ENCODE measurements around the gene ERFE.

ERFE gene

GRCh38 chr2:238140040-238140439, 18.7 kb upstream of the ERFE start:
- Histone ChIP-seq H3K27ac (ENCODE audit: insufficient read depth, low read length, poor library complexity, severe bottlenecking) (no peak overlapping the region), H3K36me3 (ENCODE audit: control insufficient read depth, insufficient read depth, low read length) (no peaks in the 10 kb centered on the region), H3K9me3 (ENCODE audit: control insufficient read depth, low read length) (no peaks in the 10 kb centered on the region), H3K27me3 (replicated peaks; ENCODE audit: control insufficient read depth, insufficient read depth, low read length, poor library complexity, severe bottlenecking) (no peaks in the 10 kb centered on the region), H3K4me1 (ENCODE audit: control insufficient read depth, insufficient read depth, low read length, poor library complexity, severe bottlenecking) (peaks cover 7% of the 10 kb centered on the region), H3K4me3 (ENCODE audit: insufficient read depth, low read depth, low read length, poor library complexity, severe bottlenecking) (no peak overlapping the region)
- no peak for DNase-seq

GRCh38 chr2:238140721-238141540, 17.8 kb upstream of the ERFE start:
- Histone ChIP-seq H3K36me3 (ENCODE audit: control insufficient read depth, insufficient read depth, low read length) (no peaks in the 10 kb centered on the region), H3K27me3 (replicated peaks; ENCODE audit: control insufficient read depth, insufficient read depth, low read length, poor library complexity, severe bottlenecking) (no peaks in the 10 kb centered on the region), H3K4me1 (ENCODE audit: control insufficient read depth, insufficient read depth, low read length, poor library complexity, severe bottlenecking) (peaks cover 7% of the 10 kb centered on the region), H3K9me3 (ENCODE audit: control insufficient read depth, low read length) (no peaks in the 10 kb centered on the region), H3K27ac (ENCODE audit: insufficient read depth, low read length, poor library complexity, severe bottlenecking) (no peak overlapping the region), H3K4me3 (ENCODE audit: insufficient read depth, low read depth, low read length, poor library complexity, severe bottlenecking) (no peak overlapping the region)
- no peak for DNase-seq

- DNase-seq, result no peak
- H3K27ac ChIP-seq (ENCODE audit: insufficient read depth, low read length, poor library complexity, severe bottlenecking), result no peak overlapping the region
Observed at GRCh38 chr2:238141541-238142318, 17.0 kb upstream of the ERFE start.

GRCh38 chr2:238142382-238143205, 16.2 kb upstream of the ERFE start:
- H3K4me3 ChIP-seq (ENCODE audit: insufficient read depth, low read depth, low read length, poor library complexity, severe bottlenecking), result no peak overlapping the region
- no peak overlapping the region for H3K27ac ChIP-seq (ENCODE audit: insufficient read depth, low read length, poor library complexity, severe bottlenecking)
- no peak for DNase-seq

More at GRCh38 chr2:238141541-238142318, 17.0 kb upstream of the ERFE start:
- Histone ChIP-seq H3K9me3 (ENCODE audit: control insufficient read depth, low read length) (no peaks in the 10 kb centered on the region), H3K27me3 (replicated peaks; ENCODE audit: control insufficient read depth, insufficient read depth, low read length, poor library complexity, severe bottlenecking) (no peaks in the 10 kb centered on the region), H3K36me3 (ENCODE audit: control insufficient read depth, insufficient read depth, low read length) (no peaks in the 10 kb centered on the region), H3K4me3 (ENCODE audit: insufficient read depth, low read depth, low read length, poor library complexity, severe bottlenecking) (no peak overlapping the region), H3K4me1 (ENCODE audit: control insufficient read depth, insufficient read depth, low read length, poor library complexity, severe bottlenecking) (peaks cover 7% of the 10 kb centered on the region)

GRCh38 chr2:238143239-238143951, 15.4 kb upstream of the ERFE start:
- Histone ChIP-seq H3K36me3 (ENCODE audit: control insufficient read depth, insufficient read depth, low read length) (no peaks in the 10 kb centered on the region), H3K4me1 (ENCODE audit: control insufficient read depth, insufficient read depth, low read length, poor library complexity, severe bottlenecking) (peaks cover 7% of the 10 kb centered on the region), H3K4me3 (ENCODE audit: insufficient read depth, low read depth, low read length, poor library complexity, severe bottlenecking) (no peak overlapping the region), H3K27ac (ENCODE audit: insufficient read depth, low read length, poor library complexity, severe bottlenecking) (no peak overlapping the region), H3K27me3 (replicated peaks; ENCODE audit: control insufficient read depth, insufficient read depth, low read length, poor library complexity, severe bottlenecking) (no peaks in the 10 kb centered on the region), H3K9me3 (ENCODE audit: control insufficient read depth, low read length) (no peaks in the 10 kb centered on the region)
- DNase-seq, result no peak

More at GRCh38 chr2:238142382-238143205, 16.2 kb upstream of the ERFE start:
- H3K36me3 ChIP-seq (ENCODE audit: control insufficient read depth, insufficient read depth, low read length), result no peaks in the 10 kb centered on the region
- H3K27me3 ChIP-seq (replicated peaks; ENCODE audit: control insufficient read depth, insufficient read depth, low read length, poor library complexity, severe bottlenecking), result no peaks in the 10 kb centered on the region
- H3K9me3 ChIP-seq (ENCODE audit: control insufficient read depth, low read length), result no peaks in the 10 kb centered on the region
- H3K4me1 ChIP-seq (ENCODE audit: control insufficient read depth, insufficient read depth, low read length, poor library complexity, severe bottlenecking), result peaks cover 7% of the 10 kb centered on the region

- Histone ChIP-seq H3K36me3 (ENCODE audit: control insufficient read depth, insufficient read depth, low read length) (no peaks in the 10 kb centered on the region), H3K4me1 (ENCODE audit: control insufficient read depth, insufficient read depth, low read length, poor library complexity, severe bottlenecking) (peaks cover 7% of the 10 kb centered on the region), H3K27me3 (replicated peaks; ENCODE audit: control insufficient read depth, insufficient read depth, low read length, poor library complexity, severe bottlenecking) (no peaks in the 10 kb centered on the region), H3K27ac (ENCODE audit: insufficient read depth, low read length, poor library complexity, severe bottlenecking) (no peak overlapping the region), H3K4me3 (ENCODE audit: insufficient read depth, low read depth, low read length, poor library complexity, severe bottlenecking) (no peak overlapping the region), H3K9me3 (ENCODE audit: control insufficient read depth, low read length) (no peaks in the 10 kb centered on the region)
- no peak for DNase-seq
Observed at GRCh38 chr2:238144262-238144661, 14.5 kb upstream of the ERFE start.

- no peaks in the 10 kb centered on the region for H3K9me3 ChIP-seq (ENCODE audit: control insufficient read depth, low read length)
- H3K4me1 ChIP-seq (ENCODE audit: control insufficient read depth, insufficient read depth, low read length, poor library complexity, severe bottlenecking), result peaks cover 4% of the 10 kb centered on the region
- H3K27me3 ChIP-seq (replicated peaks; ENCODE audit: control insufficient read depth, insufficient read depth, low read length, poor library complexity, severe bottlenecking), result no peaks in the 10 kb centered on the region
- no peaks in the 10 kb centered on the region for H3K36me3 ChIP-seq (ENCODE audit: control insufficient read depth, insufficient read depth, low read length)
- no peak overlapping the region for H3K4me3 ChIP-seq (ENCODE audit: insufficient read depth, low read depth, low read length, poor library complexity, severe bottlenecking)
- no peak for DNase-seq
- no peak overlapping the region for H3K27ac ChIP-seq (ENCODE audit: insufficient read depth, low read length, poor library complexity, severe bottlenecking)
Observed at GRCh38 chr2:238145046-238145445, 13.7 kb upstream of the ERFE start.

- Histone ChIP-seq H3K4me1 (ENCODE audit: control insufficient read depth, insufficient read depth, low read length, poor library complexity, severe bottlenecking) (peaks cover 4% of the 10 kb centered on the region), H3K27me3 (replicated peaks; ENCODE audit: control insufficient read depth, insufficient read depth, low read length, poor library complexity, severe bottlenecking) (no peaks in the 10 kb centered on the region), H3K27ac (ENCODE audit: insufficient read depth, low read length, poor library complexity, severe bottlenecking) (no peak overlapping the region), H3K9me3 (ENCODE audit: control insufficient read depth, low read length) (no peaks in the 10 kb centered on the region), H3K4me3 (ENCODE audit: insufficient read depth, low read depth, low read length, poor library complexity, severe bottlenecking) (no peak overlapping the region), H3K36me3 (ENCODE audit: control insufficient read depth, insufficient read depth, low read length) (no peaks in the 10 kb centered on the region)
- DNase-seq, result no peak
Observed at GRCh38 chr2:238145851-238146250, 12.9 kb upstream of the ERFE start.

GRCh38 chr2:238146884-238147544, 11.8 kb upstream of the ERFE start:
- Histone ChIP-seq H3K4me1 (ENCODE audit: control insufficient read depth, insufficient read depth, low read length, poor library complexity, severe bottlenecking) (no peaks in the 10 kb centered on the region), H3K27me3 (replicated peaks; ENCODE audit: control insufficient read depth, insufficient read depth, low read length, poor library complexity, severe bottlenecking) (no peaks in the 10 kb centered on the region), H3K9me3 (ENCODE audit: control insufficient read depth, low read length) (no peaks in the 10 kb centered on the region), H3K27ac (ENCODE audit: insufficient read depth, low read length, poor library complexity, severe bottlenecking) (no peak overlapping the region), H3K4me3 (ENCODE audit: insufficient read depth, low read depth, low read length, poor library complexity, severe bottlenecking) (no peak overlapping the region), H3K36me3 (ENCODE audit: control insufficient read depth, insufficient read depth, low read length) (no peaks in the 10 kb centered on the region)
- DNase-seq, result no peak
